SK-N-SH (cell line): ENCODE data around the gene RHOBTB3.

Experiments
- CTCF ChIP-seq: fragments of 200-600 bp; sonication (generic); IDR thresholded peaks from 2 replicates; pipeline ENCODE4 v1.6.1; 2017; ENCODE audit warnings: antibody characterized with exemption, mild to moderate bottlenecking, moderate library complexity
- ELF1 ChIP-seq: IDR thresholded peaks from 2 replicates; pipeline ENCODE4 v1.4.0; 2012
- EP300 ChIP-seq, 2 experiments: IDR thresholded peaks; 2 replicates each; pipeline versions ENCODE4 v1.4.0 to v1.6.1; 2012; ENCODE audit warnings: borderline replicate concordance in 1 of 2, low read depth in 1 of 2, low read length in 1 of 2
- MAX ChIP-seq: IDR thresholded peaks from 2 replicates; pipeline ENCODE4 v1.4.0; 2012; ENCODE audit warnings: low read depth
- POLR2AphosphoS5 ChIP-seq: IDR thresholded peaks from 2 replicates; pipeline ENCODE4 v1.6.1; 2012; ENCODE audit warnings: low read depth, low read length
- RCOR1 ChIP-seq: fragments of 150-350 bp; IDR thresholded peaks from 2 replicates; pipeline ENCODE4 v1.6.1; 2017; ENCODE audit warnings: antibody characterized with exemption, low read length
- RFX5 ChIP-seq: IDR thresholded peaks from 2 replicates; pipeline ENCODE4 v1.6.1; 2012; ENCODE audit warnings: mild to moderate bottlenecking, improper control_type of control experiment, low read length
- TCF12 ChIP-seq: IDR thresholded peaks from 2 replicates; pipeline ENCODE4 v1.4.0; 2012
- YY1 ChIP-seq: IDR thresholded peaks from 2 replicates; pipeline ENCODE4 v1.4.0; 2012; ENCODE audit warnings: low read depth, mild to moderate bottlenecking
- ZBTB33 ChIP-seq: IDR thresholded peaks from 2 replicates; pipeline ENCODE4 v1.4.0; 2012; ENCODE audit warnings: low read depth, borderline replicate concordance

- no peak for TF ChIP-seq CTCF
- TF ChIP-seq POLR2AphosphoS5: no peak
- TF ChIP-seq RFX5: no peak
- no peak for TF ChIP-seq RCOR1
- TF ChIP-seq MAX: no peak
- TF ChIP-seq EP300 (IDR thresholded peaks at IDR 0.05; ENCODE audit: borderline replicate concordance in 1 of 2, low read depth in 1 of 2, low read length in 1 of 2): no peak
- TF ChIP-seq ELF1: no peak
- TF ChIP-seq TCF12: no peak
- TF ChIP-seq YY1: no peak
- no peak for TF ChIP-seq ZBTB33
Measured at GRCh38 chr5:95835682-95836385, 104.7 kb downstream of the RHOBTB3 start.
